Measurements from ENCODE around the gene ABCA1.

- no peak for TF ChIP-seq CTCF (IDR thresholded peaks at IDR 0.05)
- no peak for TF ChIP-seq POLR2A (IDR thresholded peaks at IDR 0.05)
Observed at GRCh38 chr9:104875320-104875719, 52.6 kb downstream of the ABCA1 start.
